IPS-15b (cell line): ENCODE data around the gene PTCD1.
A peak's percentile ranks its signal among the peaks of the same experiment; 100 is the strongest.
"Not testable (repeated sequence)": the region's sequence is repeated elsewhere in the genome, so short reads cannot be mapped to it uniquely, and the experiment has no call there.

ENCODE experiments used
- H3K27me3 ChIP-seq: one replicate; pipeline ENCODE4 v1.6.1; 2013; ENCODE audit warnings: low read length; ENCODE audit not compliant: control insufficient read depth, insufficient read depth
- H3K36me3 ChIP-seq: one replicate; pipeline ENCODE4 v1.6.1; 2013; ENCODE audit warnings: low read length; ENCODE audit not compliant: control insufficient read depth, insufficient read depth
- H3K4me1 ChIP-seq: one replicate; pipeline ENCODE4 v1.6.1; 2013; ENCODE audit warnings: mild to moderate bottlenecking, low read length; ENCODE audit not compliant: control insufficient read depth, insufficient read depth
- H3K4me3 ChIP-seq: one replicate; pipeline ENCODE4 v1.5.1; 2013; ENCODE audit warnings: low read depth, low read length
- H3K9ac ChIP-seq: one replicate; pipeline ENCODE4 v1.6.1; 2013; ENCODE audit warnings: low read depth, mild to moderate bottlenecking, low read length
- H3K9me3 ChIP-seq: one replicate; pipeline ENCODE4 v1.6.1; 2013; ENCODE audit warnings: mild to moderate bottlenecking, low read length; ENCODE audit not compliant: control insufficient read depth, insufficient read depth

Gene PTCD1

GRCh38 chr7:99392659-99393354 lies 45.8 kb downstream of the PTCD1 start:
- peaks cover 3% of the 10 kb centered on the region for H3K4me1 ChIP-seq
- no peaks in the 10 kb centered on the region for H3K27me3 ChIP-seq
- no peaks in the 10 kb centered on the region for H3K9me3 ChIP-seq
- peak overlapping the region; percentile 96 for H3K4me3 ChIP-seq
- peaks cover 31% of the 10 kb centered on the region for H3K36me3 ChIP-seq
- H3K9ac ChIP-seq: peak overlapping the region; percentile 79

- peaks cover 24% of the 10 kb centered on the region for H3K36me3 ChIP-seq
- no peak overlapping the region for H3K9ac ChIP-seq
- no peaks in the 10 kb centered on the region for H3K9me3 ChIP-seq
These were observed 46.6 kb downstream of the PTCD1 start for GRCh38 chr7:99392046-99392445.

GRCh38 chr7:99390941-99391602 lies 47.5 kb downstream of the PTCD1 start:
- no peaks in the 10 kb centered on the region for H3K9me3 ChIP-seq
- peaks cover 3% of the 10 kb centered on the region for H3K4me1 ChIP-seq
- H3K27me3 ChIP-seq: no peaks in the 10 kb centered on the region
- H3K9ac ChIP-seq: no peak overlapping the region
- no peak overlapping the region for H3K4me3 ChIP-seq
- H3K36me3 ChIP-seq: peaks cover 30% of the 10 kb centered on the region

More at GRCh38 chr7:99392046-99392445, 46.6 kb downstream of the PTCD1 start:
- H3K4me1 ChIP-seq: peaks cover 3% of the 10 kb centered on the region
- H3K4me3 ChIP-seq: peak overlapping the region; percentile 96
- no peaks in the 10 kb centered on the region for H3K27me3 ChIP-seq

- Histone ChIP-seq H3K36me3 (peaks cover 33% of the 10 kb centered on the region), H3K4me3 (no peak overlapping the region), H3K9ac (no peak overlapping the region), H3K27me3 (no peaks in the 10 kb centered on the region), H3K4me1 (peaks cover 3% of the 10 kb centered on the region), H3K9me3 (no peaks in the 10 kb centered on the region)
These were observed 48.8 kb downstream of the PTCD1 start for GRCh38 chr7:99389772-99390171.

- no peaks in the 10 kb centered on the region for H3K9me3 ChIP-seq
- H3K9ac ChIP-seq: no peak overlapping the region
- no peaks in the 10 kb centered on the region for H3K4me1 ChIP-seq
- no peak overlapping the region for H3K4me3 ChIP-seq
- H3K36me3 ChIP-seq: peaks cover 33% of the 10 kb centered on the region
- no peaks in the 10 kb centered on the region for H3K27me3 ChIP-seq
These were observed 50.7 kb downstream of the PTCD1 start for GRCh38 chr7:99387912-99388311.

GRCh38 chr7:99387239-99387635 lies 51.4 kb downstream of the PTCD1 start:
- H3K27me3 ChIP-seq, H3K9me3 ChIP-seq, H3K9ac ChIP-seq, H3K4me1 ChIP-seq, H3K4me3 ChIP-seq: not testable (repeated sequence)
- H3K36me3 ChIP-seq: peaks cover 33% of the 10 kb centered on the region

GRCh38 chr7:99386584-99387238 lies 51.9 kb downstream of the PTCD1 start:
- Histone ChIP-seq H3K4me3 (no peak overlapping the region), H3K9me3 (no peaks in the 10 kb centered on the region), H3K36me3 (peaks cover 33% of the 10 kb centered on the region), H3K27me3 (no peaks in the 10 kb centered on the region), H3K9ac (no peak overlapping the region), H3K4me1 (no peaks in the 10 kb centered on the region)

- no peak overlapping the region for H3K4me3 ChIP-seq
- H3K36me3 ChIP-seq: peaks cover 25% of the 10 kb centered on the region
- H3K9ac ChIP-seq: no peak overlapping the region
- H3K4me1 ChIP-seq: peaks cover under 1% of the 10 kb centered on the region
- H3K27me3 ChIP-seq: no peaks in the 10 kb centered on the region
- no peaks in the 10 kb centered on the region for H3K9me3 ChIP-seq
These were observed 53.0 kb downstream of the PTCD1 start for GRCh38 chr7:99385564-99385963.

GRCh38 chr7:99384523-99384922 lies 54.1 kb downstream of the PTCD1 start:
- Histone ChIP-seq H3K9me3 (no peaks in the 10 kb centered on the region), H3K4me3 (no peak overlapping the region), H3K36me3 (peaks cover 19% of the 10 kb centered on the region), H3K27me3 (no peaks in the 10 kb centered on the region), H3K9ac (no peak overlapping the region), H3K4me1 (peaks cover 8% of the 10 kb centered on the region)

GRCh38 chr7:99383791-99384370 lies 54.7 kb downstream of the PTCD1 start:
- no peaks in the 10 kb centered on the region for H3K27me3 ChIP-seq
- no peak overlapping the region for H3K4me3 ChIP-seq
- no peak overlapping the region for H3K9ac ChIP-seq
- H3K4me1 ChIP-seq: peaks cover 8% of the 10 kb centered on the region
- no peaks in the 10 kb centered on the region for H3K9me3 ChIP-seq
- peaks cover 17% of the 10 kb centered on the region for H3K36me3 ChIP-seq

- Histone ChIP-seq H3K36me3 (peaks cover 14% of the 10 kb centered on the region), H3K4me3 (no peak overlapping the region), H3K4me1 (peaks cover 8% of the 10 kb centered on the region), H3K9me3 (no peaks in the 10 kb centered on the region), H3K9ac (no peak overlapping the region), H3K27me3 (no peaks in the 10 kb centered on the region)
These were observed 55.4 kb downstream of the PTCD1 start for GRCh38 chr7:99383203-99383602.
